ENCODE measurements around the gene ANG. TPM values are rescaled to one million over a fixed set of nuclear protein-coding genes. Genes with fewer than 3 reads are reported as not detected.

The ANG gene
- total RNA-seq, 1 experiment from 2014 or later = 5.2 TPM

- no peak for DNase-seq (ENCODE audit: low read depth, low spot score)
- in situ Hi-C loops (cut with HindIII; ENCODE audit: low pct_unique_long_range_greater_than_20kb, low sequenced_read_pairs) = no loop called here
Measured at GRCh38 chr14:20667957-20668356, 20.6 kb upstream of the ANG start.

GRCh38 chr14:20668969-20669368 lies 19.6 kb upstream of the ANG start:
- in situ Hi-C loops (cut with HindIII; ENCODE audit: low pct_unique_long_range_greater_than_20kb, low sequenced_read_pairs) = no loop called here
- DNase-seq (ENCODE audit: low read depth, low spot score) = peak; percentile 36

GRCh38 chr14:20671597-20672283 lies 16.8 kb upstream of the ANG start:
- in situ Hi-C loops (cut with HindIII; ENCODE audit: low pct_unique_long_range_greater_than_20kb, low sequenced_read_pairs) = no loop called here

GRCh38 chr14:20675669-20676068 lies 12.9 kb upstream of the ANG start:
- in situ Hi-C loops (cut with HindIII; ENCODE audit: low pct_unique_long_range_greater_than_20kb, low sequenced_read_pairs) = no loop called here
- no peak for DNase-seq (ENCODE audit: low read depth, low spot score)

More at GRCh38 chr14:20671597-20672283, 16.8 kb upstream of the ANG start:
- no peak for DNase-seq (ENCODE audit: low read depth, low spot score)

- in situ Hi-C loops (cut with HindIII; ENCODE audit: low pct_unique_long_range_greater_than_20kb, low sequenced_read_pairs) = no loop called here
- DNase-seq (ENCODE audit: low read depth, low spot score) = no peak
Measured at GRCh38 chr14:20676072-20676471, 12.5 kb upstream of the ANG start.

GRCh38 chr14:20679907-20680306 lies 8.7 kb upstream of the ANG start:
- in situ Hi-C loops (cut with HindIII; ENCODE audit: low pct_unique_long_range_greater_than_20kb, low sequenced_read_pairs) = no loop called here
- DNase-seq (ENCODE audit: low read depth, low spot score) = peak; percentile 68

- no peak for DNase-seq (ENCODE audit: low read depth, low spot score)
- in situ Hi-C loops (cut with HindIII; ENCODE audit: low pct_unique_long_range_greater_than_20kb, low sequenced_read_pairs) = no loop called here
Measured at GRCh38 chr14:20680363-20680762, 8.2 kb upstream of the ANG start.

GRCh38 chr14:20680843-20681347 lies 7.7 kb upstream of the ANG start:
- no peak for DNase-seq (ENCODE audit: low read depth, low spot score)

GRCh38 chr14:20681348-20682126 lies 7.0 kb upstream of the ANG start:
- peak; percentile 93 for DNase-seq (ENCODE audit: low read depth, low spot score)
- in situ Hi-C loops (cut with HindIII; ENCODE audit: low pct_unique_long_range_greater_than_20kb, low sequenced_read_pairs) = no loop called here

More at GRCh38 chr14:20680843-20681347, 7.7 kb upstream of the ANG start:
- in situ Hi-C loops (cut with HindIII; ENCODE audit: low pct_unique_long_range_greater_than_20kb, low sequenced_read_pairs) = no loop called here

- no peak for DNase-seq (ENCODE audit: low read depth, low spot score)
- in situ Hi-C loops (cut with HindIII; ENCODE audit: low pct_unique_long_range_greater_than_20kb, low sequenced_read_pairs) = no loop called here
Measured at GRCh38 chr14:20682127-20682434, 6.5 kb upstream of the ANG start.

- DNase-seq (ENCODE audit: low read depth, low spot score) = peak; percentile 94
- in situ Hi-C loops (cut with HindIII; ENCODE audit: low pct_unique_long_range_greater_than_20kb, low sequenced_read_pairs) = no loop called here
Measured at GRCh38 chr14:20682435-20683124, 6.0 kb upstream of the ANG start.

- peak; percentile 94 for DNase-seq (ENCODE audit: low read depth, low spot score)
- in situ Hi-C loops (cut with HindIII; ENCODE audit: low pct_unique_long_range_greater_than_20kb, low sequenced_read_pairs) = no loop called here
Measured at GRCh38 chr14:20683125-20683890, 5.3 kb upstream of the ANG start.

- peak; percentile 88 for DNase-seq (ENCODE audit: low read depth, low spot score)
- in situ Hi-C loops (cut with HindIII; ENCODE audit: low pct_unique_long_range_greater_than_20kb, low sequenced_read_pairs) = no loop called here
Measured at GRCh38 chr14:20683891-20684661, 4.5 kb upstream of the ANG start, which contains the start of gene RNASE4. Gene RNASE4 (plus strand): TSS chr14:20684560. CDS start chr14:20699372, 14,812 bp downstream.

GRCh38 chr14:20684662-20685456 lies 3.7 kb upstream of the ANG start:
- peak; percentile 32 for DNase-seq (ENCODE audit: low read depth, low spot score)
- in situ Hi-C loops (cut with HindIII; ENCODE audit: low pct_unique_long_range_greater_than_20kb, low sequenced_read_pairs) = no loop called here

GRCh38 chr14:20686386-20687143 lies 2.0 kb upstream of the ANG start:
- no peak for DNase-seq (ENCODE audit: low read depth, low spot score)
- in situ Hi-C loops (cut with HindIII; ENCODE audit: low pct_unique_long_range_greater_than_20kb, low sequenced_read_pairs) = no loop called here

Measured in SK-MEL-5 (cell line).